Right renal cortex interstitium (tissue), 3 donors: Measurements from ENCODE around the gene SLC16A7. TPM values are rescaled to one million over a fixed set of nuclear protein-coding genes. Genes with fewer than 3 reads are reported as not detected.

Experiments used
- DNase-seq, 3 donors: peaks; one replicate each; pipeline ENCODE4 v3.0.0-alpha.2; 2013; ENCODE audit warnings: low read depth in 3 of 3, low spot score in 2 of 3
- polyA plus RNA-seq, 3 donors: library from polyadenylated mRNA; unstranded; fragments of 120-200 nt; gene quantifications; one replicate each; pipeline ENCODE4 v1.2.1, GENCODE V29; 2013; ENCODE audit not compliant: insufficient read length in 3 of 3

SLC16A7 gene
- polyA plus RNA-seq, 3 donors: 3.6 to 5.7 (median 4.1) TPM

- no peak for DNase-seq
Measured at GRCh38 chr12:59828521-59828920, 232.7 kb downstream of the SLC16A7 start.

GRCh38 chr12:59833408-59833807 is 237.6 kb downstream of the SLC16A7 start:
- DNase-seq: no peak

- DNase-seq: no peak
Measured at GRCh38 chr12:59834659-59835474, 239.0 kb downstream of the SLC16A7 start.
